Fibroblast of the aortic adventitia (primary cell): ENCODE data around the gene INPP4A. TPM values are rescaled to one million over a fixed set of nuclear protein-coding genes. Genes with fewer than 3 reads are reported as not detected.

Experiments used
- DNase-seq: peaks from one replicate; pipeline ENCODE4 v3.0.0-alpha.2; 2010; ENCODE audit warnings: low read depth
- H3K4me3 ChIP-seq: 2 replicates; pipeline ENCODE4 v1.5.1; 2011; ENCODE audit warnings: low read depth, mild to moderate bottlenecking, control low read depth, low read length, moderate library complexity
- CTCF ChIP-seq: IDR thresholded peaks from 2 replicates; pipeline ENCODE4 v1.5.1; 2011; ENCODE audit warnings: mild to moderate bottlenecking, low read length, control low read depth, inconsistent platforms; ENCODE audit not compliant: insufficient read depth
- total RNA-seq: library from RNA; depleted of rRNA; stranded (reverse); fragments of >200 nt; gene quantifications from 2 replicates; pipeline ENCODE4 v1.2.3, GENCODE V29; 2012; ENCODE audit warnings: low replicate concordance

INPP4A gene
- total RNA-seq, 1 donor: 16.2 TPM

- no peak overlapping the region for H3K4me3 ChIP-seq
- TF ChIP-seq CTCF: no peak
- DNase-seq: no peak
These were observed 69.5 kb downstream of the INPP4A start for GRCh38 chr2:98514096-98514639.

- DNase-seq: no peak
- no peak for TF ChIP-seq CTCF
- no peak overlapping the region for H3K4me3 ChIP-seq
These were observed 70.2 kb downstream of the INPP4A start for GRCh38 chr2:98514879-98515249.

GRCh38 chr2:98515250-98515991 is 70.8 kb downstream of the INPP4A start:
- no peak overlapping the region for H3K4me3 ChIP-seq
- TF ChIP-seq CTCF: no peak
- peak; percentile 69 for DNase-seq

GRCh38 chr2:98516571-98516970 is 71.9 kb downstream of the INPP4A start:
- no peak for TF ChIP-seq CTCF
- H3K4me3 ChIP-seq: no peak overlapping the region

GRCh38 chr2:98517636-98518035 is 73.0 kb downstream of the INPP4A start:
- TF ChIP-seq CTCF: no peak
- DNase-seq: no peak

More at GRCh38 chr2:98516571-98516970, 71.9 kb downstream of the INPP4A start:
- no peak for DNase-seq

GRCh38 chr2:98518101-98518500 is 73.4 kb downstream of the INPP4A start:
- no peak for DNase-seq
- H3K4me3 ChIP-seq: no peak overlapping the region
- peak; percentile 15 for TF ChIP-seq CTCF

More at GRCh38 chr2:98517636-98518035, 73.0 kb downstream of the INPP4A start:
- no peak overlapping the region for H3K4me3 ChIP-seq

GRCh38 chr2:98519156-98519555 is 74.5 kb downstream of the INPP4A start:
- H3K4me3 ChIP-seq: no peak overlapping the region
- no peak for DNase-seq
- no peak for TF ChIP-seq CTCF
